CD14-positive monocyte (primary cell): ENCODE results near the gene RPUSD4. TPM values are rescaled to one million over a fixed set of nuclear protein-coding genes. Genes with fewer than 3 reads are reported as not detected.

ENCODE experiments used
- DNase-seq, 3 donors: peaks; one replicate each; pipeline ENCODE4 v3.0.0-alpha.2; 2011 to 2022
- H2AFZ ChIP-seq: 2 replicates; pipeline ENCODE4 v1.6.0; 2012; ENCODE audit warnings: mild to moderate bottlenecking, low read depth, low read length, inconsistent platforms; ENCODE audit not compliant: insufficient read depth, poor library complexity, severe bottlenecking
- H3K27ac ChIP-seq, 2 donors: 1 replicate in 1 of 2; 2 replicates in 1 of 2; pipeline ENCODE4 v1.5.1; 2012 to 2013; ENCODE audit warnings: low read length in 2 of 2, control low read depth in 1 of 2, inconsistent platforms in 1 of 2, low read depth in 1 of 2, mild to moderate bottlenecking in 1 of 2
- H3K27me3 ChIP-seq, 2 donors: one replicate each; pipeline versions ENCODE4 v1.6.0 to v1.6.1; 2011 to 2013; ENCODE audit warnings: low read length in 2 of 2; ENCODE audit not compliant: control insufficient read depth in 2 of 2, insufficient read depth in 2 of 2
- H3K36me3 ChIP-seq, 2 donors: replicated peaks in 1 of 2; 1 replicate in 1 of 2; 2 replicates in 1 of 2; pipeline versions ENCODE4 v1.5.1 to v1.6.1; 2012 to 2013; ENCODE audit warnings: low read length in 2 of 2, control low read depth in 1 of 2, inconsistent platforms in 1 of 2, mild to moderate bottlenecking in 1 of 2; ENCODE audit not compliant: insufficient read depth in 2 of 2, control insufficient read depth in 1 of 2
- H3K4me1 ChIP-seq, 2 donors: 1 replicate in 1 of 2; 2 replicates in 1 of 2; pipeline versions ENCODE4 v1.5.1 to v1.6.1; 2012 to 2013; ENCODE audit warnings: low read length in 2 of 2, control low read depth in 1 of 2, inconsistent platforms in 1 of 2, mild to moderate bottlenecking in 1 of 2, moderate library complexity in 1 of 2; ENCODE audit not compliant: insufficient read depth in 2 of 2, control insufficient read depth in 1 of 2
- H3K4me2 ChIP-seq: replicated peaks from 2 replicates; pipeline ENCODE3; 2012; ENCODE audit warnings: low read length, moderate library complexity, mild to moderate bottlenecking; ENCODE audit not compliant: poor library complexity, severe bottlenecking; ENCODE audit errors: extremely low read depth
- H3K4me3 ChIP-seq, 3 experiments: fragments of 200-600 bp in 1 of 3; sonication (generic) in 1 of 3; replicated peaks in 1 of 3; 1 replicate in 2 of 3; 2 replicates in 1 of 3; pipeline ENCODE4 v1.5.1; 2011 to 2013; ENCODE audit warnings: low read length in 3 of 3, mild to moderate bottlenecking in 3 of 3, control low read depth in 2 of 3, low read depth in 2 of 3, inconsistent platforms in 1 of 3, moderate library complexity in 1 of 3
- H3K79me2 ChIP-seq: 2 replicates; pipeline ENCODE4 v1.6.0; 2012; ENCODE audit warnings: mild to moderate bottlenecking, control low read depth, inconsistent platforms, low read length, moderate library complexity; ENCODE audit not compliant: insufficient read depth
- H3K9ac ChIP-seq: 2 replicates; pipeline ENCODE4 v1.6.0; 2017; ENCODE audit warnings: low read length, mild to moderate bottlenecking; ENCODE audit not compliant: insufficient read depth, poor library complexity, severe bottlenecking
- H3K9me3 ChIP-seq, 2 donors: replicated peaks in 1 of 2; 1 replicate in 1 of 2; 2 replicates in 1 of 2; pipeline versions ENCODE4 v1.5.1 to v1.6.1; 2012 to 2013; ENCODE audit warnings: low read length in 2 of 2, control low read depth in 1 of 2; ENCODE audit not compliant: control insufficient read depth in 1 of 2, insufficient read depth in 1 of 2
- H4K20me1 ChIP-seq: 2 replicates; pipeline ENCODE4 v1.6.0; 2012; ENCODE audit warnings: mild to moderate bottlenecking, low read length, control low read depth, moderate library complexity; ENCODE audit not compliant: insufficient read depth
- H3K27ac Mint-ChIP-seq, 7 donors: one replicate each; pipeline ENCODE4 v1.8.0; 2020; ENCODE audit warnings: mild to moderate bottlenecking in 7 of 7, mixed read lengths in 7 of 7, moderate library complexity in 6 of 7, inconsistent platforms in 2 of 7
- H3K27me3 Mint-ChIP-seq, 3 donors: one replicate each; pipeline ENCODE4 v1.8.0; 2021 to 2022; ENCODE audit warnings: low read depth in 3 of 3, mild to moderate bottlenecking in 3 of 3, mixed read lengths in 3 of 3, moderate library complexity in 3 of 3, inconsistent platforms in 1 of 3
- H3K36me3 Mint-ChIP-seq, 2 donors: one replicate each; pipeline ENCODE4 v1.8.0; 2020; ENCODE audit warnings: mixed read lengths in 2 of 2, inconsistent platforms in 1 of 2, mild to moderate bottlenecking in 1 of 2
- H3K4me1 Mint-ChIP-seq: one replicate; pipeline ENCODE4 v1.8.0; 2020; ENCODE audit warnings: mild to moderate bottlenecking, mixed read lengths
- H3K4me3 Mint-ChIP-seq, 2 donors: one replicate each; pipeline ENCODE4 v1.8.0; 2020; ENCODE audit warnings: mild to moderate bottlenecking in 2 of 2, mixed read lengths in 2 of 2, moderate library complexity in 1 of 2
- H3K9me3 Mint-ChIP-seq, 7 donors: one replicate each; pipeline ENCODE4 v1.8.0; 2020 to 2022; ENCODE audit warnings: mixed read lengths in 7 of 7, mild to moderate bottlenecking in 6 of 7, moderate library complexity in 6 of 7, inconsistent platforms in 2 of 7
- WGBS: methylation state at CpG from one replicate; pipeline ENCODE4 v1.1.5; 2013; ENCODE audit warnings: missing lambda C conversion rate; ENCODE audit not compliant: insufficient coverage; 5-methylcytosine and 5-hydroxymethylcytosine counted together
- intact Hi-C, 2 donors: fragments of 100-400 bp; cut with micrococcal nuclease; formaldehyde crosslinking; loops; one replicate each; pipeline versions ENCODE4 v1.15.0 to v1.15.1; 2023
- polyA plus RNA-seq, 3 donors: library from polyadenylated mRNA; depleted of rRNA in 1 of 3; unstranded in 2 of 3; stranded (reverse) in 1 of 3; fragments of 300-500 nt in 2 of 3; fragments of >200 nt in 1 of 3; fragmentation: Illumina TruSeq in 2 of 3; gene quantifications; 1 replicate in 2 of 3; 2 replicates in 1 of 3; pipeline ENCODE4 v1.2.3, GENCODE V29; 2012 to 2021
- TF ChIP-seq, protein P1 (sequence below): fragments of 200-600 bp; IDR thresholded peaks from one replicate; pipeline ENCODE4 v1.8.0; 2022; ENCODE audit warnings: antibody characterized with exemption, mild to moderate bottlenecking

The RPUSD4 gene
- polyA plus RNA-seq, 3 donors: 9.0 to 15.5 (median 10.3) TPM

DNA sequence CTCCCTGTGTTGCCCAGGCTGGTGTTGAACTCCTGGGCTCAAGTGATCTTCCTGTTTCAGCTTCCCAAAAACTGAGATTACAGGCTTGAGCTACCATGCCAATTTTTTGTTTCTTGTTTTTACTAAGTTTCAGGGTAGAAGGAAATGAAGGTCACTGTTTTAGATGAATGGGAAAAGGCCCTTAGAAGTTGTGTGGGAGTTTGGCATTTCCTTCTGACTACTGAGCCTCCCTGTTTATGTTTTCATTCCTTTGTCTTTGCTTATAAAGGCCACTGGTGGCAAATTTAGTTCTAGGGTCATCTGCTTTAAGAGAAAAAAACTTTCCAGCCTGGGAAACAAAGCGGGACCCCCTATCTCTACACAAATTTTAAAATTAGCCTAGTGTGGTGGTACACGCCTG is 35.2 kb upstream of the RPUSD4 start:
- intact Hi-C loops: no loop called here
- Histone ChIP-seq H3K36me3 (peaks cover 50 to 76% of the 10 kb centered on the region in 2 donors), H3K9ac (no peak overlapping the region), H3K4me1 (no peaks in the 10 kb centered on the region), H3K4me3 (no peak overlapping the region), H3K4me2 (no peak overlapping the region), H4K20me1 (no peaks in the 10 kb centered on the region), H2AFZ (no peak overlapping the region), H3K27ac (no peak overlapping the region), H3K9me3 (no peaks in the 10 kb centered on the region), H3K79me2 (no peaks in the 10 kb centered on the region), H3K27me3 (no peaks in the 10 kb centered on the region)
- H3K4me1 Mint-ChIP-seq: no peaks in the 10 kb centered on the region
- no peak for DNase-seq
- peaks cover 69 to 77% of the 10 kb centered on the region in 2 donors for H3K36me3 Mint-ChIP-seq
- peaks cover 0 to 2% (median 0%) of the 10 kb centered on the region in 3 donors for H3K27me3 Mint-ChIP-seq
- H3K9me3 Mint-ChIP-seq: no peaks in the 10 kb centered on the region
- H3K4me3 Mint-ChIP-seq: no peak overlapping the region
- peak overlapping the region in 2 of 7 donors; percentile 23 to 46 for H3K27ac Mint-ChIP-seq
- WGBS: no CpG with 5 or more reads among the region's 2 CpGs
- TF ChIP-seq, protein P1, sequence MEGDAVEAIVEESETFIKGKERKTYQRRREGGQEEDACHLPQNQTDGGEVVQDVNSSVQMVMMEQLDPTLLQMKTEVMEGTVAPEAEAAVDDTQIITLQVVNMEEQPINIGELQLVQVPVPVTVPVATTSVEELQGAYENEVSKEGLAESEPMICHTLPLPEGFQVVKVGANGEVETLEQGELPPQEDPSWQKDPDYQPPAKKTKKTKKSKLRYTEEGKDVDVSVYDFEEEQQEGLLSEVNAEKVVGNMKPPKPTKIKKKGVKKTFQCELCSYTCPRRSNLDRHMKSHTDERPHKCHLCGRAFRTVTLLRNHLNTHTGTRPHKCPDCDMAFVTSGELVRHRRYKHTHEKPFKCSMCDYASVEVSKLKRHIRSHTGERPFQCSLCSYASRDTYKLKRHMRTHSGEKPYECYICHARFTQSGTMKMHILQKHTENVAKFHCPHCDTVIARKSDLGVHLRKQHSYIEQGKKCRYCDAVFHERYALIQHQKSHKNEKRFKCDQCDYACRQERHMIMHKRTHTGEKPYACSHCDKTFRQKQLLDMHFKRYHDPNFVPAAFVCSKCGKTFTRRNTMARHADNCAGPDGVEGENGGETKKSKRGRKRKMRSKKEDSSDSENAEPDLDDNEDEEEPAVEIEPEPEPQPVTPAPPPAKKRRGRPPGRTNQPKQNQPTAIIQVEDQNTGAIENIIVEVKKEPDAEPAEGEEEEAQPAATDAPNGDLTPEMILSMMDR: no peak

DNA sequence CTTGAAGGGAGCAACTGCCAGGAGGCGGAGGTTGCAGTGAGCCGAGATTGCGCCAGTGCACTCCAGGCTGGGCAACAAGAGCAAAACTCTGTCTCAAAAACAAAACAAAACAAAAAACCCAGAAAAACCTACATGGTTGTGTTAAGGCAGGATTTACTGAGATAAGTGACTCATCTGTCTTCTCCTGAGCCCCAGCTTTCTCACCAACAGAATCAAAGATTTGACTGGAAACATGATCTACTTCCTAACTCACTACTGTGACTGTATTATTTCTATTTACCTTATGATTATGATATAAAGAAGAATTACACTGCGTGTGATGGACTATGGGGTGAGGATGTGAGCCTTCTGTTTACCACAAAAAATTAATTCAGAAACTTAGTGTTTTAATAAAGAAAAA is 21.9 kb upstream of the RPUSD4 start:
- H3K27ac Mint-ChIP-seq: no peak overlapping the region

More for the DNA sequence above, 21.9 kb upstream of the RPUSD4 start:
- no peak overlapping the region for H2AFZ ChIP-seq
- no peaks in the 10 kb centered on the region for H3K4me1 ChIP-seq
- H3K9ac ChIP-seq: no peak overlapping the region
- H3K36me3 ChIP-seq: peaks cover 44 to 65% of the 10 kb centered on the region in 2 donors
- H4K20me1 ChIP-seq: peaks cover 10% of the 10 kb centered on the region
- intact Hi-C loops: no loop called here
- H3K4me3 Mint-ChIP-seq: no peak overlapping the region
- H3K27ac ChIP-seq: no peak overlapping the region
- no peak overlapping the region for H3K4me3 ChIP-seq
- TF ChIP-seq, protein P1: no peak
- no CpG with 5 or more reads among the region's 4 CpGs for WGBS
- H3K9me3 Mint-ChIP-seq: no peaks in the 10 kb centered on the region
- H3K4me1 Mint-ChIP-seq: no peaks in the 10 kb centered on the region
- no peaks in the 10 kb centered on the region for H3K9me3 ChIP-seq
- H3K36me3 Mint-ChIP-seq: peaks cover 50 to 62% of the 10 kb centered on the region in 2 donors
- H3K27me3 Mint-ChIP-seq: no peaks in the 10 kb centered on the region
- no peak overlapping the region for H3K4me2 ChIP-seq
- peaks cover 5% of the 10 kb centered on the region for H3K79me2 ChIP-seq
- DNase-seq: no peak
- no peaks in the 10 kb centered on the region for H3K27me3 ChIP-seq
